ENCODE measurements around the gene SPTSSA.
"Not testable (repeated sequence)": the region's sequence is repeated elsewhere in the genome, so short reads cannot be mapped to it uniquely, and the experiment has no call there.

Gene SPTSSA, protein sequence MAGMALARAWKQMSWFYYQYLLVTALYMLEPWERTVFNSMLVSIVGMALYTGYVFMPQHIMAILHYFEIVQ

DNA sequence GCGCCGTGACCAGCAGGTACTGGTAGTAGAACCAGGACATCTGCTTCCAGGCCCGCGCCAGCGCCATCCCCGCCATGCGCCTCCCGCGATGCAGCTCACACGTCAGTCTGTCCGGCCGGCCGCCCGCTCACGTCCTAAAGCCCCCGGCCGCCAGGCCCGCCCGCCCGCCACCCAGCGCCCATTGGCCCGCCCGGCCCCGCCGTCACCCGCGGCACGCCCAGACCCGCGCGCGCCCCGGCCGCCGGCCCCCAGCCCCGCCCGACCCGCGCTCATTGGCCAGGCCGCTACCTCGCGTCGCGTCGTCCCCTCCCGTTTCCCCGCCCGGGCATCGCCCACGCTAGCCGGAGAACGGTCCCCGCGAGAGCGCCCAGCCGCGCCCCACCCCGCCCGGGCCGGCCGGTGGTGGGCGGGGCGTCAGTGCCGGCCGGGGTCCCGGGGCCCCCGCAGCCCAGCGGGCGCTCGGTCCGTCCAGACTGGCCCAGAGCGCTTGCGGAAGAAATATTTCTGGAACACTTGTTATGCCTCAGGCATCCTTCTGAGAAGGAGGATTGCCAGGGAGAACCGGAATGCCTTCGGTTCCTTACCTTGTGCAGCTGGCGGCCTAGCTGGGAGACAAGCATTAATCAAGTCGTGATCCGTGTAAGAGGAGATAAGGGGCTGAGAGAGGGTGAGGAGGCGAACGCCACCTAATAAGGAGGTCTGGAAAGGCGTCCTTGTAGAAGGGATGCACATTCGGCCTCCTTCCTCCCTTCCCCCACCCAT lies at the start of gene SPTSSA:
Gene SPTSSA, minus strand, starts transcription at position 109 of the 762 bp plus-strand sequence. Its CDS starts 33 bp downstream, at position 76.
- peak; percentile 73 to 77 for DNase-seq (ENCODE audit: low read depth in 2 of 2)

DNA sequence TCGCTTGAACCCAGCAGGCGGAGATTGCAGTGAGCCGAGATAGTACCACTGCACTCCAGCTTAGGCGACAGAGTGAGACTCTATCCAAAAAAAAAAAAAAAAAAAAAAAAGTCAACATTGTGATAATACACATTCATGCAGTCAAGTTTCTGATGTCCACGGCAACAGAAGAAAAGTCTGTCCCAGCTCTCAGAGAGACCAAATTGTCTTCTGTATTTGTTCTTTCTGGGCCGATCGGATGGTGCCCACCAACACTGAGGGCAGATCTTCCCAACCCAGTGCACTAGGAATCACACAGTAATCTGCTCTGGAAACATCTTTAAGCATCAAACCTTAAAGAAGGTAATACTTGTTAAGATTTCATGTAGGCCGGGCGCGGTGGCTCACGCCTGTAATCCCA lies 45.8 kb upstream of the SPTSSA start:
- DNase-seq (ENCODE audit: low read depth in 2 of 2), result no peak

DNA sequence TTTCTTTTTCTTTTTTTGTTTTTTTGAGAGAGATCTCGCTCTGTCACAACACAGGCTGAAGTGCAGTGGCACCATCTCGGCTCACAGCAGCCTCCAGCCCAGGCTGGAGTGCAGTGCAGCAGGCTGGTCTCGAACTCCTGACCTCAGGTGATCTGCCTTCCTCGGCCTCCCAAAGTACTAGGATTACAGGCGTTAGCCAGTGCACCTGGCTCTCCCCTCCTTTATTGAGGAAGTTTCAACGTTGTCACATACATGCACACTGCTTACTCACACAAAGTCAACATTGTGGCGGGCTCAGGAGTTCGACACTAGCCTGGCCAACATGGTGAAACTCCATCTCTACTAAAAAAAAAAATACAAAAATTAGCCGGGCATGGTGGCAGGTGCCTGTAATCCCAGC lies 45.4 kb upstream of the SPTSSA start:
- no peak for DNase-seq (ENCODE audit: low read depth in 2 of 2)

DNA sequence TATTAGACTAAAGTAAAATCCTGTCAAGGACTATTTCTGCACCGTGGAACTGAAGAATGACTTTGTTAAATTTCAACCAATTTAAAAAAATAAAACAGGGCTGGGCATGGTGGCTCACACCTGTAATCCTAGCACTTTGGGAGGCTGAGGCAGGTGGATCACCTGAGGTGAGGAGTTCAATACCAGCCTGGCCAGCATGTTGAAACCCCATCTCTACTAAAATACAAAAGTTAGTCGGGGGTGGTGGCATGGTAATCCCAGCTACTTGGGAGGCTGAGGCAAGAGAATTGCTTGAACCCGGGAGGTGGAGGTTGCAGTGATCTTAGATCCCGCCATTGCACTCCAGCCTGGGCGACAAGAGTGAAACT lies 43.1 kb upstream of the SPTSSA start:
- not testable (repeated sequence) for DNase-seq (ENCODE audit: low read depth in 2 of 2)

DNA sequence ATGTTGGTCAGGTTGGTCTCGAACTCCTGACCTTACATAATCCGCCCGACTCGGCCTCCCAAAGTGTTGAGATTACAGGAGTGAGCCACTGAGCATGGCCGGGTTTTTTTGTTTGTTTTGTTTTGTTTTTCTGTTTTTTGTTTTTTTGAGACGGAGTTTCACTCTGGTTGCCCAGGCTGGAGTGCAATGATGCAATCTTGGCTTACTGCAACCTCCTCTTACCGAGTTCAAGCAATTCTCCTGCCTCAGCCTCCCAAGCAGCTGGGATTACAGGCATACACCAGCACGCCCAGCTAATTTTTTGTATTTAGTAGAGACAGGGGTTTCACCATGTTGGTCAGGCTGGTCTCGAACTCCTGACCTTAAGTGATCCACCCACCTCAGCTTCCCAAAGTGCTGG lies 42.0 kb upstream of the SPTSSA start:
- DNase-seq (ENCODE audit: low read depth in 2 of 2), result not testable (repeated sequence)

DNA sequence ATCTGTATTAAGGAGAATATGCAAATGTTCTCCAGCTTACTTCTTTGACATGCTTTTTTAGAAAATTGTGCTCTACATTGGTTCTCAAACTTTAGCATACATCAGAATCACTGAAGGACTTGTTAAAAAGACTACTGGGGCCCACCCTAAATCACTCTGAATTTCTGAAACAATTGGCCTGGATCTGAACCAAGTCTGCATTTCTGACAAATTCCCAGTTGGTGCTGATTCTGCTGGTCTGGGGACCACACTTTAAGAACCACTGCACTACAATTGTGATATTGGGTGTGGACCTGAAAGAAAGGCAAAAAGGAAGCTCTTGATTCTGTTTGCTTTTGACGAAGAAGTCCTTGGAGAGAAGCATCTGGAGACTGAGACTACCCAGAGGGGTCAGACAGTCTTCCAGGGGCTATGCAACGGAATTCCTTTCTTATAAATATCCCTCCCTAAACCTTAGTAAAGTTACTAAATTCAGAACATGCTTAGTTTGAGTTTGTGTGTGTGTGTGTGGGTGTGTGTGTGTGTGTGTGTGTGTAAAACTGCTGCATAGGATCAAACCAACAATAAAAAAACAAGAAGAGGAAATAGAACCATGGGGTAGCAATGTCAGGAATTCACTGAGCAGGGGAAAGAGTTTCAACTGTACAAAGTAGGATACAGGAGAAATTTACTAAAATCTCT lies 40.6 kb upstream of the SPTSSA start:
- DNase-seq (ENCODE audit: low read depth in 2 of 2), result peak in 1 of 2 experiments; percentile 24

DNA sequence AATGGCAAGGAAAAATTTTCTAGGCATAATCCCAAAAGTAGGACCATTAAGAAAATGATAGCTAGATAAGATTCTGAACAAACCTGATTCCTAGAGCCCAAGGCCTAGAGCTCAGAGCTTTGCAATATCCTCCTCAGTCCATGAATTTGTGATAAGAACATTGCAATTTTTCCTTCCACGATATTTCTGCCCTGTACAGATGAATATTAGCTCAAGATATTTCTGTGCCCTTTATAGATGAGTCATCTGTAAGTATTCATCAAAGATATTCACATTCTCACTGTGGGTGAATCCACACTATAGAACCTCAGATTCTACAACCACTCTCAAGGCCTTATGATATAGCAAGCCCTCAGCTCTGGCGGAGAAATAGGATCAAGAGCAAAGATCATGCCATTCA lies 40.0 kb upstream of the SPTSSA start:
- DNase-seq (ENCODE audit: low read depth in 2 of 2), result no peak

DNA sequence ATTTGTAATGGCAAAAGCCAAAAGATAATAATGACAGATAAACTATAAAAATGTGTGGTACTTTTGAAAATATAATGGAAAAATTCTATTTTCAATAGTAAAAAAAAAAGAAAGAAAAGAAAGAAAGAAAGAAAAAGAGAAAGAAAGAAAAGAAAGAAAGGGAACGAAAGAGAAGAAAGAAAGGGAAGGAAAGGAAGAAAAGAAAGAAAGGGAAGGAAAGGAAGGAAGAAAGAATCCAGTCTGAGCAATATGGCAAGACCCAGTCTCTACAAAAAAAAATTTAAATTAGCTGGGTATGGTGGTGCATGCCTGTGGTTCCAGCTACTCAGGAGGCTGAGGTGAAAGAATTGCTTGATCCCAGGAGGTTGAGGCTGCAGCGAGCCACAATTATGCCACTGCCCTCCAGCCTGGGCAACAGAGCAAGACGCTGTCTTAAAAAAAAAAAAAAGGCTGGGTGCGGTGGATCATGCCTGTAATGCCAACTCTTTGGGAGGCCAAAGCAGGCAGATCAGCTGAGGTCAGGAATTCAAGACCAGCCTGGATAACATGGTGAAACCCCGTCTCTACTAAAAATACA lies 39.1 kb upstream of the SPTSSA start:
- no peak for DNase-seq (ENCODE audit: low read depth in 2 of 2)

DNA sequence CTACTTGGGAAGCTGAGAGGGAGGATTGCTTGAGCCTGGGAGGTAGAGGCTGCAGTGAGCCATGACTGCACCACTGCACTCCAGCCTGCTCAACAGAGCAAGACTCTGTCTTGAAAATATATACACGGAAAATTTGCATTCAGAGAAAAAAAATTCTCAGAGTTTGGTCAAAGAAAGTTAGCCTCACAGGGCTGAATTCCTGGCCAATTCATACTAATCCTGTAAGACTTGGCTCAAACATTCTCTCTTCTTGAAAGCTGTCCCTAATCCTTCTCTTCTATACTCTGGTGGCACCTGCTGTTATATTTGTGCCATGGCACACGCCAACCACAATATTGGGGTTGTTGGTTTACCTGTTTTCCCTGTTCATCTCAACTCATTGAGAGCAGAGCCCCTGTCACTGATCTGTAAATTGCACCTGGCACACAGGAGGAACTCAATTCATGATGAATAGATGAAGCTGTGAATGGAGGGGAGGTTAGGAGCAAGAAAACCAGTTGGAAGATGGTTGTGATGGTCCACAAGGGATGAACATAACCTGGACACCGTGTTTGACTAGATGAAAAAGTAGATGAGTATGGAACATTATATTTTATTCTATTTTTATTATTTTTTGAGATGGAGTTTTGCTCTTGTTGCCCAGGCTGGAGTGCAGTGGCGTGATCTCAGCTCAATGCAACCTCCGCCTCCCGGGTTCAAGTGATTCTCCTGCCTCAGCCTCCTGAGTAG lies 36.8 kb upstream of the SPTSSA start:
- no peak for DNase-seq (ENCODE audit: low read depth in 2 of 2)

DNA sequence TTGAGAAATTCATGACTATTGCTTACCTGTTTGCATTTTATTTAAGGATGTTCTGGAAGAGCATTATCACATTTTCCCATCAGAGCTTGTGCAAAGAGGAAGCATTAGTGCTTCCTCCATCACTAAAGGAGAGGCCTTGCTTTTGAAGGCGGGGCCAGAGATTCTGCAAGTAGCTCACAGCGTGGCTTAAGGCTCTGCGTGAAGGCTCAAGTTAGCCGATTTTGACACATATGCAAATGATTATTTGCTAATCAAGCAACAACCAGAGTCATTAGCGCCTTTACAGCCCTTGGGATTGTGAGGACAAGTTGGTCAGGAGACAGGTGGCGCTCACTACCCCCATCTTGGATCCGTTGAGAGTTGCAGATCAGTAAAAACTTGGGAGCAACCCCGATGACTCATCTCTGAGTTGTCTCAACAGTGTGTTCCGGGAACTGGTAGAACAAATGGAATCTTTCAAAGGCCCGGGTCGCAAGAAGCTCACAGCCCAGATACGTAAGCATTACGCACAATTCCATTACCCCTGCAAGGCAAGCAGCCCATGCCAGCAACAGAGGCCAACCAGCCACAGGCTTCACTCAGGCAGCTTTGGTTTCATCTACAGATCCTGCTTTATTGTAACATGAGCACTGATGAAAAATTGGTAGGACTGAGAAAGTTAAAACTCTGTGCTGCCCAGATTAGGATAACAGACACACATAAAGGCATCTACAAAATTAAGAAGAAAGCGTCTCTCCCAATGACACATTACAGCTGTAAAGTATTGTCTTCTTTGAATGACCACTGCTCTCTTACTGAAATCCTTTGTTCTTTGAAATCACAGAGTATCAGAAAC lies 34.9 kb upstream of the SPTSSA start:
- peak; percentile 93 to 94 for DNase-seq (ENCODE audit: low read depth in 2 of 2)

DNA sequence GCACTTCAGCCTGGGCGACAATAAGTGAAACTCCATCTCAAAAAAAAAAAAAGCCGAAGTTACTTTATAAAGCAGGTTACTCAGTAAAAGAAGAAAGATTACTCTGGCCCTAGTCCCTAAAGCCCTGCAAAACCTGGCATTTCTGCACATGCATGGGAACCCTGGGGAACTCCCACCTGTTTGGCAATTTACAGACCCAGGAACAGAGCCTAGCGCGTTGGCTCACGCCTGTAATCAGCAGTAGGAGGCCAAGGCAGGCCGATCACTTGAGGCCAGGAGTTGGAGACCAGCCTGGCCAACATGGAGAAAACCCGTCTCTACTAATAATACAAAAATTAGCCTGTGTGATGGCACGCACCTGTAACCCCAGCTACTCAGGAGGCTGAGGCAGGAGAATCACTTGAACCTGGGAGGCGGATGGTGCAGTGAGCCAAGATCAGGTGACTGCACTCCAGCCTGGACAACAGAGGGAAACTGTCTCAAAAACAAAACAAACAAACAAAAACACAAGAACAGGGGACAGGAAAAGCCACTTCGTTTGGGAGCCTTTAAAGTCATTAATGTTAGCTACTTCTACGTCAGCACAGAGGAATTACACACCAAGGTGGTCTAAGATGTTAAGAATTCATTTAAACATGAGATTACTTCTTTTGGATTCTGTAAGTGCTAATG lies 34.1 kb upstream of the SPTSSA start:
- DNase-seq (ENCODE audit: low read depth in 2 of 2), result no peak

DNA sequence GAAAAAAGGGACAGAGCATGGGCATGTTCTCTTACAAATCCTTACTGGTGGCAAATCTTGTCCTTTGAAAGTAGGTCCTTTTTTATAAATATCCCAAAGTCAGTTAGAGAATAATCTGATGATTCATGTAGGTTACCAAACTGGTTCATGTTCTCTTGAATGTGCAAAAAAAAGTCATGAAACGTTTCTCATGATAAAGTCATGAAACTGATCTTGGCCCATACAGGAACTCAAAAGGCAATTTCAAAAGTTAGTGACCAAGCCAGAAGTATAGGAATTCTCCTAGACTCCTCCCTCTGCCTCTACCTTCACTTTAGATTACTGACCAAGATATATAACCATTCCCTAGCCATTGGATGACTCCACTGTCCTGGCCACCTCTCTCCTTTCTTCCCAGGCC lies 27.3 kb upstream of the SPTSSA start:
- DNase-seq (ENCODE audit: low read depth in 2 of 2), result no peak

DNA sequence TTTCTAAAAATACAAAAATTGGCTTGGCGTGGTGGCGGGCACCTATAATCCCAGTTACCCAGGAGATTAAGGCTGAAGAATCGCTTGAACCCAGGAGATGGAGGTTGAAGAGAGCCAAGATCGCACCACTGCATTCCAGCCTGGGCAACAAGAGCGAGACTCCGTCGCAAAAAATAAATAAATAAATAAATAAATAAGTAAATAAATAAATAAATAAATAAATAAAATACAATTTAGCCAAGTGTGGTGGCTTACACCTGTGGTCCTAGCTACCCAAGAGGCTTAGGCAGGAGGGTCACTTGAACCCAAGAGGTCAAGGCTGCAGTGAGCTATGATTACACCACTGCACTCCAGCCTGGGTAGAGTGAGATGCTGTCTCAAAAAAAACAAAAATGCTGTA lies 26.5 kb upstream of the SPTSSA start:
- no peak for DNase-seq (ENCODE audit: low read depth in 2 of 2)

DNA sequence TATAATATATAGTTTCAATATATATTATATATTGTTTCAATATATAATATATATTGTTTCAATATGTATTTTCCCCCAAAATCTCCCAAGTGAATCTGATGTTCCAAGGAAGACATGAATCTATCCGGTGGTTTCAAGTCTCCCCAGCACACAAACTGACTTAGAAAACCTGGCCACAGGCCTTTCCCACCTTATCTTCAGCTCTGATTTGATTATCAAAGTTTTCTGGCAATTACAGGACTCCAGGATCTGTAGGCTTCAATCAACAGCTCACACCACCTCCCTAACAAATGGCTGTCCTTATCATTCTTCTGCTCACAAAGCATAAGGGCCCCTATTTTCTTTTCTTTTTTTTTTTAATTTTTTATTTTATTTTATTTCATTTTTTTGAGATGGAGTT lies 22.7 kb upstream of the SPTSSA start:
- no peak for DNase-seq (ENCODE audit: low read depth in 2 of 2)

DNA sequence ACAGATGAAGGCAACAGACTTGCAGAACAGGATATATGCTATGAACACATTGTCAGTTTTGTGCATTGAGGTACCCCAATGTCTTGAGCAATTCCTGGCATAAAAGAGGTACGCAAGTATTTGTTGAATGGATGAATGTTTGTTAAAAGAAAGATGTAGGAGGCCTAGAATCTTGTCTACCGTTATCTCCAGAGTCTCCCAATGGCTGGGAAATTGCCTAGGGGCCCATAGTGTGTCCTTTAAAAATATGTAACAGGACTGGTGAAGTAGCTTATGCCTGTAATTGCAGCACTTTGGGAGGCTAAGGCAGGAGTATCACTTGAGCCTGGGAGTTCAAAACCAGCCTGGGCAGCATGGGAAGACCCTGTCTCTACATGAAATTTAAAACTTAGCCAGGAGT lies 20.4 kb upstream of the SPTSSA start:
- DNase-seq (ENCODE audit: low read depth in 2 of 2), result no peak

DNA sequence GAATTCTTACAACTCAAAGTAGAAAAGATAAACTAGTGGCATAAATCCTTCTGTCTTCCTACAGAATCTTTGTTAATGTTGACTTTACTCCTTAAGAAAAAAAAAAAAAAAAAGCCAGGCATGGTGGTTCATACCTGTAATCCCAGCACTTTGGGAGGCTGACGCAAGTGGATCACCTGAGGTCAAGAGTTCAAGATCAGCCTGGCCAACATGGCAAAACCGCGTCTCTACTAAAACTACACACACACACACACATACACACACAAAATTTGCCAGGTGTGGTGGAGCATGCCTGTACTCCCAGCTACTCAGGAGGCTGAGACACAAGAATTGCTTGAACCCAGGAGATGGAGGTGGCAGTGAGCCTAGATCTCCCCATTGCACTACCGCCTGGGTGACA lies 17.7 kb upstream of the SPTSSA start:
- DNase-seq (ENCODE audit: low read depth in 2 of 2), result no peak

DNA sequence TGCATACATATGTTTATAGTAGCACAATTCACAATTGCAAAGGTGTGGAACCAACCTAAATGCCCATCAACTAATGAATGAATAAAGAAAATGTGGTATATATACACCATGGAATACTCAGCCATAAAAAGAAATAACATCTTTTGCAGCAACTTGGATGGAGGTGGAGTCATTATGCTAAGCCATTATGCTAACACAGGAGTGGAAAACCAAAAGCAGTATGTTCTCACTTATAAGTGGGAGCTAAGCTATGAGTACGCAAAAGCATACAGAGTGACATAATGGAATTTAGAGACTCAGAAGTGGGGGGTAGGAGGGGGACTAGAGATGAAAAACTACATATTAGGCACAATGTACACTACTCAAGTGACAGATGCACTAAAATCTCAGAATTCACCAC lies 16.2 kb upstream of the SPTSSA start:
- DNase-seq (ENCODE audit: low read depth in 2 of 2), result no peak

DNA sequence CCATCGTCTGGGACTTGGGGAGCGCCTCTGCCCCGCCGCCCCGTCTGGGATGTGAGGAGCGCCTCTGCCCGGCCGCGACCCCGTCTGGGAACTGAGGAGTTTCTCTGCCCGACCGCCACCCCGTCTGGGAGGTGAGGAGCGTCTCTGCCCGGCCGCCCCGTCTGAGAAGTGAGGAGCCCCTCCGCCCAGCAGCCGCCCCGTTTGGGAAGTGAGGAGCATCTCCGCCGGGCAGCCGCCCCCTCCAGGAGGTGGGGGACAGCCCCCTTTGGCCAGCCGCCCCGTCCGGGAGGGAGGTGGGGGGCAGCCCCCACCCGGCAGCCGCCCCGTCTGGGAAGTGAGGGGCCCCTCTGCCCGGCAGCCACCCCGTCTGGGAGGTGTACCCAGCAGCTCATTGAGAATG lies 14.0 kb upstream of the SPTSSA start:
- not testable (repeated sequence) for DNase-seq (ENCODE audit: low read depth in 2 of 2)

DNA sequence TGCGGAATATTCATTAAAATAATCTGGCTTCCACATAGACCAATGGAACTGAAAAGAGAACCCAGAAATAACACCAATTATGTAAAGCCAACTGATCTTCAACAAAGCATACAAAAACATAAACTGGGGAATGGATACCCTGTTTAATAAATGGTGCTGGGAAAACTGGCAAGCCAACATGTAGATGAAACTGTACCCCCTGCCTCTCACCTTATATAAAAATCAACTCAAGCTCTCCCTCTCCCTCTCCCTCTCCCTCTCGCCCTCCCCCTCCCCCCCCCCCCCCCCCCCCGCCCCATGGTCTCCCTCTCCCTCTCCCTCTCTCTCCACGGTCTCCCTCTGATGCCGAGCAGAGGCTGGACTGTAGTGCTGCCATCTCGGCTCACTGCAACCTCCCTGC lies 13.1 kb upstream of the SPTSSA start:
- DNase-seq (ENCODE audit: low read depth in 2 of 2), result no peak

DNA sequence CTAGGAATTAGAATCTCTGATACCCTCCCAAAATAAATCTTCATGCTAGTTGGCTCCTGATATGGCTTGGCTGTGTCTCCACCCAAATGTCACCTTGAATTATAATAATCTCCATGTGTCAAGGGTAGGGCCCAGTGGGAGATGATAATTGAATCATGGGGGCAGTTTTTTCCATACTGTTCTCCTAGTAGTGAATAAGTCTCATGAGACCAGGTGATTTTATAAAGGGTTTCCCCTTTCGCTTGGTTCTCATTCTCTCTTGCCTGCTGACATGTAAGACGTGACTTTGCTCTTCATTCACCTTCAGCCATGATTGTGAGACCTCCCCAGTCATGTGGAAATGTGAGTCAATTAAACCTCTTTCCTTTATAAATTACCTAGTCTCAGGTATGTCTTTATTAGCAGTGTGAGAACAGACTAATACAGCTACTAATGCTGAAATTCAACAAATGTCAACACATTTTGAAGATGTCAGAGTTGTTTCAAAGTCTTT lies 12.2 kb upstream of the SPTSSA start:
- no peak for DNase-seq (ENCODE audit: low read depth in 2 of 2)
